Activated naive CD4-positive, alpha-beta T cell (primary cell): ENCODE measurements around the gene SLC6A2.

Experiments
- DNase-seq, 4 experiments: peaks; one replicate each; lab custom pipeline; 2025; lab: John Stamatoyannopoulos, UW

Gene SLC6A2

GRCh38 chr16:55647798-55648197, 8.0 kb upstream of the SLC6A2 start:
- no peak for DNase-seq

GRCh38 chr16:55651841-55652824, 3.7 kb upstream of the SLC6A2 start:
- no peak for DNase-seq

- no peak for DNase-seq
These were observed 2.7 kb upstream of the SLC6A2 start for GRCh38 chr16:55653106-55653505.

GRCh38 chr16:55655381-55655896, 349 bp upstream of the SLC6A2 start:
- no peak for DNase-seq

GRCh38 chr16:55656691-55657092, 904 bp downstream of the SLC6A2 start:
- DNase-seq, result no peak

GRCh38 chr16:55657616-55658015, 1.8 kb downstream of the SLC6A2 start:
- no peak for DNase-seq

- DNase-seq, result no peak
These were observed 3.2 kb downstream of the SLC6A2 start for GRCh38 chr16:55658898-55659420.

GRCh38 chr16:55660026-55660425, 4.2 kb downstream of the SLC6A2 start:
- no peak for DNase-seq

GRCh38 chr16:55660828-55661227, 5.0 kb downstream of the SLC6A2 start:
- no peak for DNase-seq

GRCh38 chr16:55661941-55662643, 6.3 kb downstream of the SLC6A2 start:
- DNase-seq, result no peak

- DNase-seq, result no peak
These were observed 6.8 kb downstream of the SLC6A2 start for GRCh38 chr16:55662644-55663031.

- DNase-seq, result no peak
These were observed 7.4 kb downstream of the SLC6A2 start for GRCh38 chr16:55663225-55663624.

- no peak for DNase-seq
These were observed 8.2 kb downstream of the SLC6A2 start for GRCh38 chr16:55663765-55664677.

GRCh38 chr16:55664786-55665407, 9.1 kb downstream of the SLC6A2 start:
- no peak for DNase-seq

GRCh38 chr16:55665511-55665910, 9.7 kb downstream of the SLC6A2 start:
- DNase-seq, result no peak

GRCh38 chr16:55666012-55666411, 10.2 kb downstream of the SLC6A2 start:
- no peak for DNase-seq

GRCh38 chr16:55667753-55668152, 12.0 kb downstream of the SLC6A2 start:
- no peak for DNase-seq

- DNase-seq, result no peak
These were observed 12.8 kb downstream of the SLC6A2 start for GRCh38 chr16:55668340-55669281.

GRCh38 chr16:55671206-55671973, 15.6 kb downstream of the SLC6A2 start:
- DNase-seq, result no peak
